Kidney capillary endothelial cell (primary cell): ENCODE results near the gene SEMA7A.

ENCODE experiments used
- DNase-seq: peaks from one replicate; pipeline ENCODE4 v3.0.0-alpha.2; 2018; ENCODE audit warnings: low spot score

The SEMA7A gene

GRCh38 chr15:74451861-74452835, 18.4 kb upstream of the SEMA7A start:
- DNase-seq: no peak

GRCh38 chr15:74451322-74451721, 17.6 kb upstream of the SEMA7A start:
- no peak for DNase-seq

GRCh38 chr15:74449643-74450205, 16.0 kb upstream of the SEMA7A start:
- no peak for DNase-seq

- DNase-seq: no peak
Observed at GRCh38 chr15:74449095-74449494, 15.3 kb upstream of the SEMA7A start.

GRCh38 chr15:74445816-74446763, 12.3 kb upstream of the SEMA7A start:
- no peak for DNase-seq

- DNase-seq: no peak
Observed at GRCh38 chr15:74444106-74445062, 10.6 kb upstream of the SEMA7A start.

- DNase-seq: no peak
Observed at GRCh38 chr15:74443100-74443909, 9.5 kb upstream of the SEMA7A start.

- DNase-seq: no peak
Observed at GRCh38 chr15:74442604-74443003, 8.8 kb upstream of the SEMA7A start.

GRCh38 chr15:74442063-74442462, 8.3 kb upstream of the SEMA7A start:
- DNase-seq: no peak

- no peak for DNase-seq
Observed at GRCh38 chr15:74441248-74441941, 7.6 kb upstream of the SEMA7A start.

- DNase-seq: peak; percentile 69
Observed at GRCh38 chr15:74438721-74439316, 5.1 kb upstream of the SEMA7A start.

- DNase-seq: no peak
Observed at GRCh38 chr15:74438206-74438605, 4.4 kb upstream of the SEMA7A start.

GRCh38 chr15:74434263-74435136, 742 bp upstream of the SEMA7A start:
- DNase-seq: no peak

GRCh38 chr15:74432968-74433591, 678 bp downstream of the SEMA7A start:
- no peak for DNase-seq

- no peak for DNase-seq
Observed at GRCh38 chr15:74432271-74432967, 1.3 kb downstream of the SEMA7A start.

- no peak for DNase-seq
Observed at GRCh38 chr15:74431645-74432044, 2.1 kb downstream of the SEMA7A start.

GRCh38 chr15:74431116-74431515, 2.6 kb downstream of the SEMA7A start:
- no peak for DNase-seq
